Heart left ventricle (tissue), 13 donors: ENCODE data around the gene GNA14.

Experiments
- CTCF ChIP-seq, 12 donors: fragments of 200-600 bp; sonication (generic) in 4 of 12; IDR thresholded peaks; one replicate each; pipeline versions ENCODE4 v1.5.0 to v1.8.0; 2018 to 2022; ENCODE audit warnings: antibody characterized with exemption in 12 of 12, mild to moderate bottlenecking in 5 of 12
- POLR2A ChIP-seq, 2 donors: fragments of 450-650 bp; IDR thresholded peaks; one replicate each; pipeline ENCODE4 v1.6.1; 2017; ENCODE audit warnings: antibody characterized with exemption in 2 of 2, mild to moderate bottlenecking in 2 of 2, moderate library complexity in 2 of 2
- donor health status: ischemic (EF 13 %, LVEDD 7.1; RV severe dilation, severe dysfunction).
- donor health status: DM: no; HTN: yes; CAD: no.
- donor health status: DM: no; HTN: no; CAD: no.
- donor health status: ischemic (EF 25% LVEDD 6.9; RV normal size, moderate dysfunction).
- donor health status: ischemic (EF 25% LVEDD 5.7; RV mildly dilated, moderate dysfunction).
- donor health status: ischemic (EF 35%, LVEDD 5.7; RV mildly dilated, moderate dysfunction).
- donor health status: nonischemic (EF 11% LVEDD 7.7; RV severe dilation, severe dysfunction).
- donor health status: DM: yes; HTN: yes; CAD: no.
- donor health status: PGD.
- donor health status: ischemic (EF 29% LVEDD 5.4; RV normal size, mild dysfunction).
- donor health status: nonischemic (EF 23%, LVEDD 6.1; RV moderate dilation, normal function).

GRCh38 chr9:77677957-77678535, 29.9 kb upstream of the GNA14 start:
- TF ChIP-seq CTCF (IDR thresholded peaks at IDR 0.05) (no peak), POLR2A (IDR thresholded peaks at IDR 0.05) (no peak)
